Chondrocyte (in vitro differentiated cells): ENCODE data around the gene CHRNA9. TPM values are rescaled to one million over a fixed set of nuclear protein-coding genes. Genes with fewer than 3 reads are reported as not detected.

ENCODE experiments used
- DNase-seq: peaks from one replicate; pipeline ENCODE4 v3.0.0; 2021; ENCODE audit warnings: mixed read lengths, low spot score
- H3K27ac Mint-ChIP-seq: one replicate; pipeline ENCODE4 v1.8.0; 2021; ENCODE audit warnings: mild to moderate bottlenecking, moderate library complexity, mixed read lengths; ENCODE audit not compliant: unreplicated experiment
- H3K27me3 Mint-ChIP-seq: 2 replicates; pipeline ENCODE4 v1.8.0; 2021; ENCODE audit warnings: low read depth, mixed read lengths
- H3K36me3 Mint-ChIP-seq: 2 replicates; pipeline ENCODE4 v1.8.0; 2021; ENCODE audit warnings: low read depth, mixed read lengths
- H3K4me1 Mint-ChIP-seq: 2 replicates; pipeline ENCODE4 v1.8.0; 2021; ENCODE audit warnings: low read depth, mild to moderate bottlenecking, mixed read lengths
- H3K4me3 Mint-ChIP-seq: one replicate; pipeline ENCODE4 v1.8.0; 2021; ENCODE audit warnings: mild to moderate bottlenecking, moderate library complexity, mixed read lengths; ENCODE audit not compliant: unreplicated experiment
- H3K9me3 Mint-ChIP-seq: 2 replicates; pipeline ENCODE4 v1.8.0; 2021; ENCODE audit warnings: low read depth, mixed read lengths
- total RNA-seq: library from RNA; stranded (reverse); gene quantifications from 3 replicates; pipeline ENCODE4 v1.2.1, GENCODE V29; 2021
- TF ChIP-seq, protein P1 (sequence below): fragments of 200-600 bp; sonication (generic); IDR thresholded peaks from 2 replicates; pipeline ENCODE4 v1.5.0; 2021; ENCODE audit warnings: antibody characterized with exemption, mild to moderate bottlenecking, moderate library complexity

The CHRNA9 gene
- total RNA-seq, 1 donor from 2014 or later, result not detected

DNA sequence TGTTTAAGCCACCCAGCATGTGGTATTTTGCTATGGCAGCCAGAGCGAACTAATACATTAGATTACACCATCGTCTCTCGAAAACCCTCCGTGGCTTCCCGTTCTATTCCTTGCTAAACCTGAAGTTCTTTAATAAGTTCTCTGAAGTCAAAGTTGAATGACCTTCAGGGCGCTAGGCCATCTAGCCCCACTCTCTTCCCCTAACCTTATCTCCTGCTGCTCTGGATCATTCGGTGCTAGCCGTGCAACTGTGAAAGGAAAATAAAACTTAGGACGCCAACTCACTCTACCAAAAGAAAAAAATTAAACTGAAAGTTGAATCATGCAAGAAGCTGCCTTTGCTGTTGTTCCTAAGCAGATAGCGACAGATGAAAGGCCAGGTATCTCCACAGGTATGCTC lies 40.0 kb downstream of the CHRNA9 start:
- no peak for DNase-seq
- Mint-ChIP-seq H3K27ac (no peak overlapping the region), H3K27me3 (peaks cover 4% of the 10 kb centered on the region), H3K36me3 (no peaks in the 10 kb centered on the region), H3K9me3 (no peaks in the 10 kb centered on the region), H3K4me1 (peaks cover 4% of the 10 kb centered on the region), H3K4me3 (no peak overlapping the region)
- TF ChIP-seq, protein P1, sequence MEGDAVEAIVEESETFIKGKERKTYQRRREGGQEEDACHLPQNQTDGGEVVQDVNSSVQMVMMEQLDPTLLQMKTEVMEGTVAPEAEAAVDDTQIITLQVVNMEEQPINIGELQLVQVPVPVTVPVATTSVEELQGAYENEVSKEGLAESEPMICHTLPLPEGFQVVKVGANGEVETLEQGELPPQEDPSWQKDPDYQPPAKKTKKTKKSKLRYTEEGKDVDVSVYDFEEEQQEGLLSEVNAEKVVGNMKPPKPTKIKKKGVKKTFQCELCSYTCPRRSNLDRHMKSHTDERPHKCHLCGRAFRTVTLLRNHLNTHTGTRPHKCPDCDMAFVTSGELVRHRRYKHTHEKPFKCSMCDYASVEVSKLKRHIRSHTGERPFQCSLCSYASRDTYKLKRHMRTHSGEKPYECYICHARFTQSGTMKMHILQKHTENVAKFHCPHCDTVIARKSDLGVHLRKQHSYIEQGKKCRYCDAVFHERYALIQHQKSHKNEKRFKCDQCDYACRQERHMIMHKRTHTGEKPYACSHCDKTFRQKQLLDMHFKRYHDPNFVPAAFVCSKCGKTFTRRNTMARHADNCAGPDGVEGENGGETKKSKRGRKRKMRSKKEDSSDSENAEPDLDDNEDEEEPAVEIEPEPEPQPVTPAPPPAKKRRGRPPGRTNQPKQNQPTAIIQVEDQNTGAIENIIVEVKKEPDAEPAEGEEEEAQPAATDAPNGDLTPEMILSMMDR, result no peak

- Mint-ChIP-seq H3K9me3 (no peaks in the 10 kb centered on the region), H3K36me3 (no peaks in the 10 kb centered on the region)
Measured at GRCh38 chr4:40375620-40376019, 40.5 kb downstream of the CHRNA9 start.

GRCh38 chr4:40377512-40378365 lies 42.6 kb downstream of the CHRNA9 start:
- TF ChIP-seq, protein P1, result no peak
- Mint-ChIP-seq H3K9me3 (no peaks in the 10 kb centered on the region), H3K36me3 (no peaks in the 10 kb centered on the region), H3K4me3 (no peak overlapping the region), H3K4me1 (peaks cover 4% of the 10 kb centered on the region), H3K27me3 (peaks cover 4% of the 10 kb centered on the region), H3K27ac (no peak overlapping the region)
- no peak for DNase-seq

More at GRCh38 chr4:40375620-40376019, 40.5 kb downstream of the CHRNA9 start:
- DNase-seq, result no peak
- Mint-ChIP-seq H3K27me3 (peaks cover 4% of the 10 kb centered on the region), H3K27ac (no peak overlapping the region), H3K4me1 (peaks cover 4% of the 10 kb centered on the region), H3K4me3 (no peak overlapping the region)
- TF ChIP-seq, protein P1, result no peak

- TF ChIP-seq, protein P1, result no peak
- H3K36me3 Mint-ChIP-seq, result no peaks in the 10 kb centered on the region
Measured at GRCh38 chr4:40378619-40379018, 43.5 kb downstream of the CHRNA9 start.

DNA sequence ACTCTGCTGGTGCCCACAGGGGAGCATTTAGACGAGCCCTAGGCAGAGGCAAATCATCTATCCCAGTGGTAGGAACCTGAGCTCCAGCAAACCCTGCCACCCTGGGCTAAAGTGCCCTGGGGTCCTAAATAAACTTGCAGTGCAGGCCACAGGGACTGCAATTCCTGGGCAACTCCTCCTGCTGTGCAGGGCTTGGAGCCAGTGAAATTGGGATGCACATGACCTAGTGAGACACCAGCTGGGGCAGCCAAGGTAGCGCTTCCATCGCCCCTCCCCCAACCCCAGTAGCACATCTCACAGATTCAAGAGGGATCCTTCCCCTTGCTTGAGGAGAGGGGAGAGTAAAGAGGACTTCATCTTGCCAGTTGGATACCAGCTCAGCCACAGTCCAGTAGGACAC lies 44.1 kb downstream of the CHRNA9 start:
- TF ChIP-seq, protein P1, result no peak
- Mint-ChIP-seq H3K4me3 (no peak overlapping the region), H3K9me3 (no peaks in the 10 kb centered on the region), H3K27ac (no peak overlapping the region), H3K4me1 (peaks cover 4% of the 10 kb centered on the region), H3K27me3 (no peaks in the 10 kb centered on the region), H3K36me3 (no peaks in the 10 kb centered on the region)
- DNase-seq, result no peak

More at GRCh38 chr4:40378619-40379018, 43.5 kb downstream of the CHRNA9 start:
- DNase-seq, result no peak
- H3K27me3 Mint-ChIP-seq, result peaks cover 3% of the 10 kb centered on the region
- no peak overlapping the region for H3K4me3 Mint-ChIP-seq
- H3K27ac Mint-ChIP-seq, result no peak overlapping the region
- no peaks in the 10 kb centered on the region for H3K9me3 Mint-ChIP-seq
- H3K4me1 Mint-ChIP-seq, result peaks cover 4% of the 10 kb centered on the region
